Breast epithelium (tissue), 3 donors: ENCODE data around the gene CLCA2.

Experiments used
- CTCF ChIP-seq, 3 donors: fragments of 450-650 bp; IDR thresholded peaks; one replicate each; pipeline ENCODE4 v1.5.1; 2016 to 2017; ENCODE audit warnings: antibody characterized with exemption in 3 of 3, mild to moderate bottlenecking in 3 of 3, moderate library complexity in 3 of 3
- POLR2A ChIP-seq: fragments of 450-650 bp; IDR thresholded peaks from one replicate; pipeline ENCODE4 v1.6.1; 2016; ENCODE audit warnings: antibody characterized with exemption, mild to moderate bottlenecking, moderate library complexity

GRCh38 chr1:86461482-86461881, 37.5 kb downstream of the CLCA2 start:
- TF ChIP-seq POLR2A: no peak
- TF ChIP-seq CTCF (IDR thresholded peaks at IDR 0.05): no peak
